COLO668 (cell line): ENCODE results near the gene DUSP22.
"Not testable (repeated sequence)": the region's sequence is repeated elsewhere in the genome, so short reads cannot be mapped to it uniquely, and the experiment has no call there.

Experiments used
- DNase-seq: peaks from one replicate; lab custom pipeline; 2025; ENCODE audit not compliant: unreplicated experiment; lab: John Stamatoyannopoulos, UW

Gene DUSP22

GRCh38 chr6:377641-378020 lies 85.3 kb downstream of the DUSP22 start:
- not testable (repeated sequence) for DNase-seq

DNA sequence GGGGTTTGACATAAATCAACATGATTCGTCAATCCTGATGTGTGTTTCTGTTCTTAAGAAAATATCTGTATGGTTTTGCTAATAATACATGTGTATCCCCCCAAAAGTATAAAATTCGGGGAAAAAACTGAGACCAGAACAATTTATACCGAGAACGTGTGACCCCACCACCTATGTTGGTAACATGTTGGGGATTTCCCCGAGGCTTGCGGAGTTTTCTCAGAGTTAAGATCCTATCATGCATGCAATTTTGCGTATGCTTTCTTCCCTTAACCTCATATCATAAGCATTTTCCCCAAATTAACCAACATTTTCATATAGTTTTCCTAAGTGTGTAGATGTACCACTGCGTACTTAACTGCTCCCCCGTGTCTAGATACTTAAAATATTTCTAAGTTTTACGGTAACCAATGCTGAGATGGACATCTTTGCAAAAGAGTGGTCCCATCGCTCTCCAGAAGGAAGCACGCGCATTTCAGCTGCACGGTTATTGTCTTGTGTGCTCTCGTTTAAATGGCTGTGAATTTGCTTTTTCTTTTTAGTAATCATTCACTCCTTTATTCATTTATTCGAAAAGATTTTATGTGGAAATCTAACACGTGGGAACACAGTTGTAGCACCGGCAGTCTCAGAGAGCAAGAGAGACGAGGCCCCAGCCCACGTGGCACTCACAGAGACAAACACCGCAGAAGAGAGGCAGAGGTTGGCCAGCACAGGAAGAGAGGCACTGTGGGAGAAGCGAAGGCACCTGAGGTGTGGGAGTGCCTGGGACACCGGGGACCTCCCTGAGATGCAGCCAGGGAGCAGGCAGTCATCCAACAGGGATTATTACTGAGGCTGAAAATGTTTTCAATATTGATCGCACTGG lies 86.0 kb downstream of the DUSP22 start:
- DNase-seq, result no peak

- DNase-seq, result no peak
These were observed 86.7 kb downstream of the DUSP22 start for GRCh38 chr6:378958-379409.

GRCh38 chr6:379410-380181 lies 87.3 kb downstream of the DUSP22 start:
- DNase-seq, result no peak

DNA sequence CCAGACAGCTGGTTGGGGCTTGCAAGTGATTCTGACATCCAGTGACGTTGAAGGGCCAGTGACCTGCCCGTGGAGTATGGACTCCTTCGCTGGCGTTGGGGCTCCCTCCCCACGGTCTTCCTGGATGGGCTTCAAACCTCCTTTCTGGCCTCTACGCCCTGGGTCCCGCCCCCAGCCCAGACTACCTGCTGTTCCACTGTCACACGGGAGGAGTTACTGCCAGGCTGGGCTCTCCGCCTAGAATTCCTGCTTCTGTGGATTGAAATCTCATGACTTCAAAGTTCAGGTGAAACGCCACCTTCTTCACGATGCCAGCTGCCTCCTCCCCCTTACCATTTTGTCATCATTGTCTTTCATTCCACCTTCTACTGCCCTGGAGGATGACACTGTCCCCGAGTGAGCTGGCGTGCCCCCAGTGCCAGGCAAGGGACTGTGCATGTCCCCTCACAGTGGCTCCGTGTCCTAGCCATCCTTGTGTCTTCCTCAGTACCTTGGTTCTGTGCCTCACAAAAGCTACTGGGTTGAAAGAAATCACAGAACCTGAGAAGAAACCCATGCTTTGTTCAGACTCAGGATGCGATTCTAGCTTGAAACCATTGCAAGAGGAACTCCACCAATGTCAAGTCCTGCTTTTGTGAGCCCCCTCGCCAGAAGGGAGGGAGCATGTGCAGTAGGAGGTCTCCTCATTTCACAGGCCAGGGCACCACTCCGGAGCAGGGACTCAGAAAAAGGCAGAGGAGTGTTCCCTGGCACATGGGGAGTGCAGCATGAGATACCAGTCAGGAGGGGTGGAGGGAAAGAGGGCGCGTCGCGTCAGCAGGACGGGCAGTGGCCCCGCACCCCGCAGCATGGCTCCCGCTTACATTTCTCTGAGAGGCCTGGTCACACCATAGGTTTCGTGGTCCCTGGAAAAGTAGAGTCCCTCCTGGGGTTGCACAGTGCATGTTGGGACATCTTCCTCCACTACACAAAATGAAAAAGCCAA lies 88.2 kb downstream of the DUSP22 start:
- no peak for DNase-seq

DNA sequence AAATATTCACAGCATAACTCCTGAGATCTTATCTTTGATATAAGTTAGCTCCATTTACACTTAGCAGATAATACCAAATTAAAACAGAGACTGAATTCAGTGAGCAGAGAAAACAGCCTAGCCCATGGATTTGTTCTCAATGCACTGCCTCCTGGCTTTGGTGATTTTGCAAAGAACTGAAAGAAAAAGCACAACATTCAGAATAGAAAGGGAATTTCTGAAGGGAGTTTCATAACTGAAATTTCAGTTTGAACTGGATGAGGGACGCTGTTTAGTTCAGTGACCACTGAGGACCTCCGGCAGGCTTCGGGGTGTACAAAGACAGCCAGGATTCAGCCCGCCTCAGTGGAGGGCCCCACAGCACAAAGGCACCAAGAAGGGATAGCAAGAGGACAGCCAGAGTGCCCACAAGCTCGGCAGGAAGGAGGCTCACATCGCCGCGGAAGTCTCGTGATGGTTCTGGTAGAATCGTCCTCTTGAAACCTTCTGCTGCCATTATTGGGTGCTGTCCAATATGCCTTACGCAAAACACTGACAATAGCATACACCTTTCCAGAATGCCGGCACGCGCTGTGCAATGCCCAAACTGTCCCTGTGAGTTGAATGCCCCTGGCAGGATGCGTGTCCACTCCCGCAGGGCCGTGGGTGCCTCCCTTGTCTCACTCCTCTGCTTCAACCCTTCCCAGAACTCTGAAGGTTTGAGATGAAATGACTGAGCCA lies 89.6 kb downstream of the DUSP22 start:
- no peak for DNase-seq

DNA sequence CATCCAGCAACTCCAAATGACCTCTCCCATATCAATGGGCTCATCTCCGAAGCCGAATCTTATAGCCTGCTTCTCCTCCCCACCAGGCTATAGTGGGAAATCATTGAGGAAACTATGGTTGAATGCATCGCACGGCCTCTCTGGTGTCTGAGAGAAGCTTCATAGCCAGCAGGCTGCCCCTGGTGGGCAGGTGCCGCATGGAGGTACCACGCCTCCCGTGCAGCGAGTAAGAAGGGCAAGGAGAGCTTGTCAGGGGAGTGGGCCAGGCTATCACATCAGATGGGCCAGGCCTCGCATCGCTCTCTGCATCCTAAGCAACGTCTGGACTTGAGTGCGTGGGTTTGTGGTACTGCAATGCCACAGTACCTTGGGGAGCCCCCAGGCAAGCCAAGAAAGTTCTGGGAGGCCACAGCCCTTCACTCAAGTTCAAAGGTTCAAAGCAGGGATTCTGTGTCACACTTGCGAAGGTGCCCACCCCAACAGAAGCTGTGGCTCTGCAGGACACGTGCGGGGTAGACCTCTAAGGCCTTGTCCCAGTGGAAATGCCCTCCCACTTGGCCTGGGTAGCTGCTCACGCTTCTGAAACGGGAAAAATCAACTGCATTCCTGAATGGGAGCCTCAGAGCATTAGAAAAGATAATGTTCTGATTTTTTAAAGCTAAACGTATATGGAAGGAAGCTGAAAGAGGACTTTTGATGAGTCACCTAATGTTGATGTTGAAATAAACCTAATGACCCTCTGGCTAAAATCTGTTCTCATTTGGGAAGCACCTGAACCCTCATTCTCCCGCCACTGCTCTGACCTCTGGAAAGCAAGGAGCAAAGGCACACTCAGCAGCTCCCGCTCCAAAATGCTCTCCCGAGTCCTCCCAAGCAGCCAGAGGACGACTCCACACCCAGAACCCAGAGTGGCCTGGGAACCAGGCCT lies 90.9 kb downstream of the DUSP22 start:
- DNase-seq, result no peak

GRCh38 chr6:383856-384255 lies 91.6 kb downstream of the DUSP22 start:
- no peak for DNase-seq

GRCh38 chr6:384898-385297 lies 92.6 kb downstream of the DUSP22 start:
- DNase-seq, result no peak

GRCh38 chr6:385614-386013 lies 93.3 kb downstream of the DUSP22 start:
- no peak for DNase-seq

DNA sequence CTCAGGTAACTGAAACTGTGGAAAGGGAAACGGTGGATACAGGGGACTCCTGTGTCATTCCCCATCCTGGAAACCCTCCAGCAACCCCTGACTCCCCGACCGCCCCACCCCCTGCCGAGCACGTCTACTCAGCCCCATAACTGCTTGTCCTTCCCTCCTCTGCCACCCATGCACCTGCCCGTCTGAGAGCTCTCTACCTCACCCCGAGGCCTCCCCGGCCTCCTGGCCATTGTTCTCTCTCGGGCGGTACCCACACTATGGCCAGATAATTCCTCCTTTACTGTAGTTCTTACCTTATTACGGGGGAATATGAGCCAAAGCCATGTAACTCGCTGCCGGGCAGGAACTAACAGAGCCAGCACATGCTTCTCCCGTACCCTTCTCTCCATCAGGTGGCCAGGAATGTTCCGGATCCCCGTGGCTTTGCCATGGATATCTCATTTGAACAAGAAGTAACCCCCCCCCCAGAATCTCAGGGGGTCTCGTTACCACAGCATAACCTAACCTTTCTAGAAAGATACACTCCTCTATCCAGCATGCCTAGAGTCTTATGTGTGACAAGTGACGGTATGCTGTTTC lies 94.5 kb downstream of the DUSP22 start:
- DNase-seq, result no peak

DNA sequence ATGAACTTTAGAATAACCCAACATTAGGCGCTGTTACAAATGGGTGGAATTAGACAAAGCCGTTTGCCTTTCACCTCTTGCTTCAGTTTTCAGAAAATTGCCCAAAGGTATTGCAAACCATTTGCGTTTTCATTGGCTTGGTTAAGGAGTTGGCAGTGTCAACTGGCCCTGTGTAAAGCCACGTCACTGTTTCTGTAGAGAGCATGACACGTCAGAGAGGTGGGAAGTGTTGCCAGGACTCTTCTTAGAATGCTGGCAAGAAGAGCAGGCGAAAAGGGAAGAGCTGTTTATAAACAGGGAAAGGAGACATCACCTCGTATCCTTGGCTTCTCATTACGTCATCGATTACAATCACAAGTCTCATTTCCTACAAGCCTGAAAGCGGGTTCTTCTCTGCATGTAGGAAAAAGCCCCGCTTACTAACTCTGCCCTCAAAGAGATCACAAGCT lies 95.0 kb downstream of the DUSP22 start:
- DNase-seq, result no peak

- no peak for DNase-seq
These were observed 96.1 kb downstream of the DUSP22 start for GRCh38 chr6:388202-388903.

GRCh38 chr6:389143-389542 lies 96.9 kb downstream of the DUSP22 start:
- DNase-seq, result no peak

- DNase-seq, result no peak
These were observed 97.3 kb downstream of the DUSP22 start for GRCh38 chr6:389622-390021.

GRCh38 chr6:390914-391558 lies 98.7 kb downstream of the DUSP22 start:
- DNase-seq, result no peak

DNA sequence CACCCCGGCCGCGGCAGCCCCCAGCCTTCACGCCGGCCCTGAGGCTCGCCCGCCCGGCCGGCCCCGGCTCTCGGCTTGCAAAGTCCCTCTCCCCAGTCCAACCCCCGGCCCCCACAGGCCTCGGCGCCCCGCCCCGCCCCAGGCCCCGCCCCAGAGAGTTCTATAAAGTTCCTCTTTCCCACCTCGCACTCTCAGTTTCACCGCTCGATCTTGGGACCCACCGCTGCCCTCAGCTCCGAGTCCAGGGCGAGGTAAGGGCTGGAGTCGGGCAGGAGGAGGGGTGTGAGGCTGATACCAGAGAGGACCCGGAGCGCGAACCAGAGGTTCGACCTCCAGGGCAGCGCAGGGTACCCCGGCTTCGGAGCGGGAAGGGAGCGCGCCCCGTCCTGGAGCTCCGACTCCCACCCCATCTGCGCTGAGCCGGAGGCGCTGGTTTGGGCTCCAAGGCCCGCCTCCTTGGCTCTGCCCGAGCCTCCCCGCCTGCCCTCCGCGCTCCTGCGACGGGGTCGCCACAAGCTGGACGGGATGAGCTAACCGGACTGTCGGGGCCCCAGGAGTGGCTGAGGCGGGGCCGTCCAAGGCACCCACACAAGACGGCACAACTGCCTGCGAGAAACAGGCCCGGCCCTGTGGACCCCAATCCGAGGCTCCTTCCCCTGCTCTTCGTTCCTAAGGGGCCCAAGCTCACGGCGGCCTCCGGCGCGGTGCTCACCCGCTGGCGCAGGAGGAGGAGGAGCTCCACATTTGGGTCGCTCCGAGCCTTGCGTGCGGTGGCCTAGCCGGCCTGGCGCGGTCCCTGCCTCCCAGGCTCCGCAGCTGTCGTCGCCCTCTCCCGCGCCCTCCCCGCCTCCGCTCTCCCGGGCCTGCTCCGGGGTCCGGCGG lies 99.5 kb downstream of the DUSP22 start, which contains the start of gene IRF4:
Gene IRF4, plus strand, starts transcription at position 194 of the 882 bp plus-strand sequence. CDS start 1,401 bp downstream, outside the sequence.
- no peak for DNase-seq
